ENCODE measurements around the gene BABAM2.
"Not testable (repeated sequence)": the region's sequence is repeated elsewhere in the genome, so short reads cannot be mapped to it uniquely, and the experiment has no call there.

The BABAM2 gene

DNA sequence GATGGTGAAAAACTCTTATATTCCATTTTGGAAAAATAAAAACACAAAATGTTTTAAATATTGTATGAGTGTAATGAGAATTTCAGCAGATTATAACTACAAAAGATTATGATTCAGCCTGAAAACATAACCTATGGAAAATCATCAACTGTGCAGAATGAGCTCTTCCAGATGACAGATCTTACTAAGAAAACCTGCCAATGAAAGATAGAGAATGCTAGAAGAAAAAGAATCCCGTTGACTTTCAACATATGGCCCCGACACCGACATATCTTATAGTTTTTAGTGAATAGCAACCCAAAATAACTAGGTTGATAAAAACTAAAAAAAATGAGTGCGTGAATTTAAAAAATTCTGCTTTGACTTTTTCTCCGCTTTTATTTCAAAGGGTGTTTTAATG lies 178.0 kb downstream of the BABAM2 start:
- DNase-seq (ENCODE audit: low read depth in 2 of 2), result no peak

DNA sequence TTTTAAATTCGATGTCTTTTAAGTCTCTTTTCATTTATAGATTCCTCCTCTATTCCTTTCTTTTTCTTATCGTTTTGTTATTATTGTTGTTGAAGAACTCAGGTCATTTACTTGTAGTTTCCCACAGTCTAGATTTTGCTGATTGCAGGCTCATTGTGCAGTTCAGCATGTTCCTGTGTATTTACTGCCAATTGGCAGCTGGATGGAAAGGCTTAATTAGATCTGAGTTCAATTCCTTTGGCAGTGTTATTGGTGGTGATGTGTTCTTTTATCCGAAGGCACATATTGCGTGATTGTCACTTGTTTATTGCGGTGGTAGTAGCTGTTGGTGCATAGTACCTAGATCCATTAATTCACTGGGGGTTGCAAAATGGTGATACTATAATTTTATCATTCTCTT lies 180.7 kb downstream of the BABAM2 start:
- no peak for DNase-seq (ENCODE audit: low read depth in 2 of 2)

DNA sequence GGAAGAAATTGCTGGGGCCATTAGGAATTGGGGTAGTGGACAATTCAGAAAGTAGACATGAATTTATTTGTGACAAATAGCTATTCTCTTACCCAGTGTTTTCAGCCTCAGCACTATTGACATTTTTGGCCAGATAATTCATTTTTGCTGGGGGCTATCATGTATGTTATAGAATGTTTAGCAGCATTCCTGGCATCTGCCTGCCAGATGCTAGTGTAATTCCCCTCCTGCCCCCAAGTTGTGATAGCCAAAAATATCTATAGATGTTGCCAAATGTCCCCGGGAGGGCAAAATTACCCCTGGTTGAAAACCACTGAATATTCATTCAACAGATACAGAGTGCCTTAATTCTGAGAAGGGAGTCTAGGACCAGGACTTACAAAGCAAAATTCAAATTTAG lies 183.6 kb downstream of the BABAM2 start:
- DNase-seq (ENCODE audit: low read depth in 2 of 2), result no peak

DNA sequence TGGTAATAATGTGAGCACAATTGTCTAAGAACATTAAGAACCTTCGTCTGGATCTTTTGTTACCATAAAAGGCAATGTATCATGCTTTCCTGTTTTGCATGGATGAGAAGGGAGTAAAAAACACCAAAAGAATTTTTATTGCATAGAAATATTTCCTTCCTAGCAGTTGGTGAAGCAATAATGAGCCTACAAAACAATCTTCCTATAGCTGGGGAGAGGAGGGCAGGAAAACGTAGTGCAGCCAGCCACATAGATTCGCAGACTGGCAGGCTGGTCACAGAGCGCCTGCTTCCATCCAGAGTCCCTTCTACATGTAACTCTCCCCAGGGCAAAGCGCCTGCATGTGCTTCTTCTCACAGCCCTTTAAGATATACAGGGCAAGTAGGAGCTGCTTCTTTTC lies 190.4 kb downstream of the BABAM2 start:
- no peak for DNase-seq (ENCODE audit: low read depth in 2 of 2)

DNA sequence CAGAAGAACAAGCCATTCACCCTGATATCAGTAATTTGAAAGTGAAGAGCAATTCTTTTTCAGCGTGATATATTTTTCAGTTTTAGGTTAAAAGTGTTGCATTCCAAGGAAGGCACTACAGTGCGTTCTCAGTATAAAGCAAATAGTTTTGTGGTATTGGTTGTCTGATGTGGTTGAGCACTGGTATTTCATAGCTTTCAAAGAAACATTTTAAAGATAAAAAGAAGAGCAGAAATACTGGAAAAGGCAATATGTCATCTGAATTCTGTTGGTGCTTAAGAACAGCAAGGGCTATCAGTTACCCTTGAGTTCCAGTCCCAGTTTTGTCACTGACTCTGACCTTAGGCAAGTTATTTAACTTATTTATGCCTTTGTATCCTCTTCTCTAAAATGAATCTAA lies 191.6 kb downstream of the BABAM2 start:
- DNase-seq (ENCODE audit: low read depth in 2 of 2), result no peak

DNA sequence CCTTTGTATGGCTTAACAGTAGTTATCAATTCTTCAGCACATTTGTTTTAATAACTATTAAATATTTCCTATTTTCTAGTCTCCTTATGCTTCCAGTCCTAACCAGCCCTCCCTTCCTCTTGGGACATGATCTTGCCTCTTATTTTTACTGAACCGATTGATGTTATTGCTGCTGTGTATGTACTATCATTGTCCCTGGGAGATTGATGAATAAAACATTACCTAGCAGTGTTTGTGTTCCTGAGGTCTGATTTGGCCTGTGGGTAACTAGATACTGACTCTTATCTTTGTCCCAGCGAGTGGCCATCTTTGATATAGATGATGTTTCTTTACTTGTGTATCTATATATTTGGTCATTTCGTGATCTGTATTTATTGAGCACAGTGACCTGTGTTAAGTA lies 192.9 kb downstream of the BABAM2 start:
- DNase-seq (ENCODE audit: low read depth in 2 of 2), result no peak

DNA sequence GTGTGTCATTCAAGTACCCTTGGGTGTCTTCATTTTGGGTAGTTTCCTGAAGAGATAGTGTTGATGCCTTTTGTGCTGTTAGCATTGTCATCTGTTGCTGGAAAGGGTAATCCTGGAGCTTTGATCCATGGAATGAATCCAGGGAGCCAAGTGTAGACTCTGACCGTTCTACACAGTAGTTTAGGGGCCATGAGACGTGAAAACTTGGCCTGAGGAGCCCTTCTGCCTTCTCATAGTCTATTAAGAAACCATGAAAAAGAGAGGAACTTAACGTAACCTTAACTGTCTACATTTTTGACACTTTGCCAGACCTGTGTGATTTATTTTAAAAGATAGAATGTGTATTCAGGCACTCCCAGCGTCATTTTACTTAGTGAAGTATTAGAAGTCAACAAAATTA lies 194.0 kb downstream of the BABAM2 start:
- DNase-seq (ENCODE audit: low read depth in 2 of 2), result no peak

DNA sequence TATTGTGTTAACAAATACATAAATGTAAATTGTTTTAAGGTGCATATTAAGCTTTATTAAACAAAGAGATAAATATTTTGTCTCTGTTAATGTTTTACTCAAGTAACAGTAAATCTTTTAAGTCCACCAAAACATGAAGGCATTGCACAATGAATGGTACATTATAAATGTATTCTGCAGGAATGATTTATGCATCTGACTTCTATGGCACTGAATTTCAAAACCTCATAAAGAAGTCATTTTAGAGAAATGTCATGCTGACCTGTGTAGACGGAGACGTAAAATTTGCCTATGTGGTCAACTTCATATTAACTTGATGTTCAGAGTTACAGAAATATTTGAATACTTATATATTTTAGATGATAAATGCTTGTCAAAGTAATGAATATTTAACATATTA lies 194.7 kb downstream of the BABAM2 start:
- no peak for DNase-seq (ENCODE audit: low read depth in 2 of 2)

DNA sequence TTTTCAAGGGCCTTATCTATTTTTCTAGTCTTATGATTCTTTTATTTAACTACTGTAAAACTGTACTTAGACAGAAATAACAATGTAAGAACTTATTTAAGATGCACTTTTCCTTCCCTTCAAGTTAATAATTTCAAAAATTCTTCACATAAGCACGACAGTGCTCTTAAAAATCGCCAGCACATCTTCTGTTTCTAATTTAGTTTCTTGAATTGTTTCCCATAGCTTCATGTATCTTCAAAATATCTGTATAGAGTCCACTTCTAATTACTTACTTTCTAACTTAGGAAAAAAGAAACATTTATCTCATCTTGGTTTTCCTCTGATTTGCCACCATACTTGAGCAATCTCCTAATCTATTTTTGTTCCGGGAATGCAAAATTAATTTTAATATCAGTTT lies 196.1 kb downstream of the BABAM2 start:
- DNase-seq (ENCODE audit: low read depth in 2 of 2), result no peak

DNA sequence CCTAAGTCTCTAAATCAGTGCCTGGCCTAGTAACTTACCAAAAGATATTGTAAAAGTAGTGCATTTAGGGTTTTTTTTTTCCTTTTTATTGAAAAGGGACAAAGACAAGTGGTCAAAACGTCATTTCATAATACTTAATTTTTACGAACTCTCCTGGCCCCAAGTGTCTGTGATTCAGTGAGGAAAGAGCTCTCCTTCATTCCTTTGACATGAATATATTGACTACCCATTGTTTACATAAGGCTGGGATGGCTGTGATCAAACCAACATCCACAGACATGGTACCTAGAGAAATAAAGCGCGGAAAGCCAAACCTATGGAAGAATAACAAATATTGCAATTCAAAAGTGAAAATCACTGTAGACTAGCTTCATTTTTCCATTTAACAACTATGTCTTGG lies 198.4 kb downstream of the BABAM2 start:
- no peak for DNase-seq (ENCODE audit: low read depth in 2 of 2)

DNA sequence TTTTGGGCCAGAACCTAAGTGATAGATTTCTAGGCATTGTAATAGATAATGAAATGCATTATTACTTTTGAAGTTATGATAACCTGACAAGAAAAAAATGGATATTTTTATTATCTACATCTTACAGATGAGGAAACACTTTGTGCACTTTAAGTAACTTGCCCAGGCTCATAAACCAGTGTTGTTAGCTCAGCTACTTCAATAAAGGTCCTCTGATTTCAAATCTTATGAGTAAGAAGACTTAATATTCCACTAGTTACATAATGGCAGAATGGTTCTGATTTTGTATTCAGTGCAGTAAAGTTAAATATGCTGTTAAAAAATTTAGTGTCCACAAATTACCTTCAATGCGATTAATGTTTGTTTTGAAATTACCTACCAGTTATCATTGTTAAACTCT lies 199.0 kb downstream of the BABAM2 start:
- no peak for DNase-seq (ENCODE audit: low read depth in 2 of 2)

DNA sequence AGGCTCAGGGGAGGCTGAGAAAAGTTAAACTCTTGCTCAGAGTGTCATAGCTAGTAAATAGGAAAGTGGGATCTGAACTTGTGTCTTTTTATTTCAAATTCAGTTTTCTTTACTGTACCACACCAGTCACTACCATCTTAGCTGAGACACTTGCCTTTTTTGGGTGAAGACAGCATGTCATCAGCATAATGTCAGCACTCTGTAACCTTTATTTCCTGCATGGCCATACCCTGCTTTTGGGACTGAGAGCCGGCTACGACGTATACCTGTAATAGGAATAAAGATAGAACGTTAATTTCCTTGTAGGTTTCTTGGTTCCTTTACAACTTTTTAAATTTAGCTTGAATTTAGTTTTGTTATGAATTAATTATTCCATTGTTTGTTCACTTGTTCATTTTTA lies 202.8 kb downstream of the BABAM2 start:
- DNase-seq (ENCODE audit: low read depth in 2 of 2), result no peak

DNA sequence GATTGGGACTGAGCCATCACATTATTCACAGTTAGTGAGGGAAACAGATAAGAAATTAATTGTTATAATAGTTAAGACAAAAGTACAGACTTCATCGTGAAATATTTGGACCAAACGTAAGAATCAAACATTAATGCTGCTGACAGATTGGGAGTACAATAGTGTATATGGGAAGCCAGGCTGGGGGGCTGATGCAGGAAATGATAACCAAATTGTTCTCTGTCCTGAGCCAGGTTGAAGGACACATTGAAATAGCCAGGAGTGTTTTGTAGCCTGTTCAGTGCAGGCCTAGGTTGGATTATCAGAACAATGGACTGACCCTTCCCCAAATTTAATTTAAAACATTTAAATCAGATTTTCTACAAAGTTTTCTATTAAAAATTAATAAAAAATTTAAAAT lies 203.2 kb downstream of the BABAM2 start:
- no peak for DNase-seq (ENCODE audit: low read depth in 2 of 2)

DNA sequence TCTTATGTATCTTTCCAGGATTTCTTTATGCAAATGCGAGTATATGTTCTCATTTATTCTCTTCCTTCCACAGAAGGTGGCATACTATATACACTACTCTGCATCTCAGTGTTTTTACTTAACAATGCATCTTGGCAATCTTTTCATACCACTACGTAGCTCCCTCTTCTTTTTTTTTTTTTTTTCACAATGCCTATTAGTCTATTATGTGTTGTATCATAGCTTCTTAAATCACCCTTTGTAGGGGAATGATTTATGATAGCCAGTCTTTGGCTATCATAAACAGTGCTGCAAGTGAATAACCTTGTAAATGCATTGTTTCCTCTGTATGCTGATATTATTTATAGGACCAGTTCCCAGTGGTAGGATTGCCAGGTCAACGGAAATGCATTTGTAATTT lies 204.2 kb downstream of the BABAM2 start:
- DNase-seq (ENCODE audit: low read depth in 2 of 2), result no peak

DNA sequence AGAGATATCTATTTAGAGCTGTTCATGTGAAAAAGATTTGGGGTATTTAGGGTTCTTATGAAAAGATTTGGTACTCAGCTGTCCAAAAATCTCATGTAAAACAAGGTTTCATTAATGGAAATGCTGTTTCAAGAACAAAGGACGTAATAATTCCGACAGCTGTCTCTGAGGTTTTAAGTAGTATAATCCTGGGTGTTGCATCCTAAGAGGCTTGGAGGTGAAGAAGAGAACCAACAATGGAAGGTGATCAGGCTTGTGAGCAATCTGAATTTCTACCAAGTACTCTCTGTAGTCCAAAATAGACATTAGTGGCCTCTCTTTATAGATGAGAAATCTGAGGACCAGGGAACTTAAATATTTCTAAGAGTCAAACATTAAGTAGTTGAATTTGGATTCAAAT lies 205.1 kb downstream of the BABAM2 start:
- no peak for DNase-seq (ENCODE audit: low read depth in 2 of 2)

DNA sequence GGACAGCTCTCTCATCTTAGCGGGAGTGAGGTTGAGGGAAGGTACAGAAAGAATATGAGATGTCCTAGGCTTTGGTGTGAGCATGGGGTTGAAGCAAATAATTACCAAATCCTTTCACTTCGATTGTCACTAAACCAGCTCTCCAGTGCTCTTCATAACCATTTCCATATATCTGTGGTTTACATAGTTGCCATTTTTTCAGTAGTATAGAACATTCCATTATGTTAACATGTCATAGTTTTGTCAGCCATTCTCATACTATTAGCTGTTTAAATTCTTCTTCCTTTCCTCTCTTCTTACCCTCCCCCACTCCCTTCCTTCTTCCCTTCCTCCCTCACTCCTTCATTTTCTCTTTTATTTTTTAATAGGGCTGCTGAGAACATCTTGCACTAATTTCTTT lies 205.9 kb downstream of the BABAM2 start:
- no peak for DNase-seq (ENCODE audit: low read depth in 2 of 2)

DNA sequence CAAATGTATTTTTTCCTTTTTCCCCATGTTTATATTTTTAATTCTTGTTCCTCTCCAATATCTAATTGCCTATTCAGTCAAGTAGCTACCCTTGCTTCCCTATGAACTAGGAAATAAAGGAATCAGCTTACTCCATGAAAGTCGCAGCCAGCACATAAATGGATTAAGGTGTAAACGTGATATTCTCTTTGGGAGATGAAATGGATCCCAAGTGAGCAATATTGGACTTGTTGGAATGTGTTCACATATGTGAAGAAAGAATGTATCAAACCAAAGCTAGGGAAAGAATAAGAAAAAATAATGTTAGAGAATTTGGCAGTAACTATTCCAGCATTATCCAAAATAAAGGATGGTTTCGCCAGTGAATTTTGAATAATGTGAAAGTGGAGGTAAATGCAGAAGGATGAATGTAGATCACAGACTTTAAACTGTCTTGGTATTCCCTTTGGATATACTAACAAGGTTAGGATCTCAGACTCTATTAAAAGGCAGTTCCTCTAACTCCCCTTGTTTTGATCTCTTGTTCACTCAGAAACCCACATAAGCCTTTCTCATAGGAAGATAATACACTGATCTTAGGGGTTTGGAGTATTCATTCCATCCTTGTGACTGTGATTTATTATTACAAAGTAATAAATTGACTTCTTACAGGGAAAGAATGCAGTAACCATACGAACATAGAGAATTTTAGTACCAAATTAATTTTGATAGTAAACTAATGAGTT lies 208.1 kb downstream of the BABAM2 start:
- no peak for DNase-seq (ENCODE audit: low read depth in 2 of 2)

DNA sequence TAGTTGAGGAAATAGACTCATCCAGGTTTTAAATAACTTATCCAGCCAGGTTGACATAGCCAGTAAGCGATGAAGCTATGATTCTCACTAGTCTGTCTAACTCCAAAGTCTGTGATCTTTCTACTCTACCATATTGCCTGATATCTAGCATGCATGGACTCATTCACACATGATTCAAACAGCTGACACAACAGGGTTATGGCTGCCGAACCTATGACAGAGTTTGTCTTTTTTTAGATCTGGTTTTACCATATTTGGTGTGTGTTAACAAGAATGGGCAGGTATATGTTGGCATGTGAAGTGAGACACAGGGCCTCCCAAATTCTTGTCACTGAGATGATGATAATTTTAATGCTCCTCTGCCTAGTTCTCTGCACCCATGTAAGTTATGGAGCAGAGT lies 210.6 kb downstream of the BABAM2 start:
- DNase-seq (ENCODE audit: low read depth in 2 of 2), result no peak

DNA sequence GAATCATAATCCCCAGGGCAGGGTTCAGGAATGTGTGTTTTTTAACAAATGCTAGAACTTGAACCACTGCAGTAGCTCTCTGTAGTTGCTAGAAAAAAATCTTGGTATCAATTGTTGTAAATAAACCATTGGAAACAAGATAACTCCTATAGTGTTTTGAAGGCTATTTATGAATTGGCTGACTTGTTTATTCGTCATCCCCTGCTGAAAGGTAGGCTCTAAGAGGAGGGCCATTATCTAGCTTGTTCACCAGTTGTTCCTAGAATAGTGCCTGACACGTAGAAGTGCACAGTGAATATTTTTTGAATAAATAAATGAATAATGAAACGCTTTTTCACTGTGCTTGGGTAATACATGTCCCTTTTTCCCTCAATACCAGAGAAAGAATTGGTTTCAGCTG lies 211.4 kb downstream of the BABAM2 start:
- DNase-seq (ENCODE audit: low read depth in 2 of 2), result no peak

DNA sequence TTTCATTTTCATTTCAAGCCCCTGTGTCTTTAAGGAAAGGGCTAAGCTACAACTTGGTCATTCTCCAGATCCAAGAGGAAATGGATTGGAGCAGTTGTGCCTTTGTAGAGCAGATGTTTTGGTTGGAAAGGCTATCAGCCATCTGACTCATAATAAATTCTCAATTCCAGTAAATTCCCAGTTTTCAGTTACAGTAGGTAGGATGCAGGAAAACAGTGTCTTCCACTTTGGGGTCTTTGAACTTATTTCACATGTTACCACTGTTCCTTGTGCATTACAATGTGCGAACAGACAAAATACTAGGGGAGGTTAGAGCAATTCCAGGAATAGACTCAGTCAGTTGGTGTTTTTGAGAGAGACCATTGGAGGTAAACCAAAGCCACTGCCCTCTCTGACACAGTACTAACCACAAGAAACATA lies 211.9 kb downstream of the BABAM2 start:
- no peak for DNase-seq (ENCODE audit: low read depth in 2 of 2)

DNA sequence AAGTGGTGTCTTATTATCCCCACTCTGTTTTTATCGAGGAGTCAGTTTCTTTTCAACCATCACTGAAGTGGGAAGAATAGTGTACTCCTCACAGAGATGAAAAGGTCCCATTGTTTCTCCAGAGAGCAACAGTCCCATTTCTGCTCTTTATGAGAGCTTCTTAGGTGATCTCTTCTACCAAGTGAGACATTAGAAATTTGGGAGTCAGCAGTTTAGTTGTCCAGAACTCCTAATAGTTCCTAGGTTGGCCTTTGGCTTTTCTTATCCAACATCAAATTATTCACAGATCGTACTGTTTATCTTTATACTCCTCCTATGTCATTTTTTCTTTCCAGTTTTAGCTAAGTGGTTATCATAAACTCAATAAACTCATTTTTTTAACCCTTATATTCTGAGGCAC lies 213.1 kb downstream of the BABAM2 start:
- no peak for DNase-seq (ENCODE audit: low read depth in 2 of 2)

DNA sequence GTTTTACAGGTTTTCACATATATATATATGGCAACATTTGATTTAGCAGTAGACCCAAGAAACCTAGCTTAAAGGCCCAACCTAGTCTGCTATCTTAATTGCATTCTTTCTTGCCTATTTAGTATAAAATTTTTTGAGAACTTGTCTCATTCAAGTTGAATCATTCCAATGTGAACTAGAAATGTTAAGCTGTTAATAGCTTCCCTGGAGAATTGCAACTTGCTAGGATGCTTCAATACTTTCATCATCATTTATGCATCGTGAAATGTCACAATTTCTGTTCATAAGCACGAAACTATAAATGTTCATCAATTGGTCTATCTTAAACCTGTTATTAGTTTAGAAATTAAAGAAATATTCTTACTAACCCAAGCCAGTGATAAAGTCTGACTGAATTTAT lies 217.6 kb downstream of the BABAM2 start:
- no peak for DNase-seq (ENCODE audit: low read depth in 2 of 2)

DNA sequence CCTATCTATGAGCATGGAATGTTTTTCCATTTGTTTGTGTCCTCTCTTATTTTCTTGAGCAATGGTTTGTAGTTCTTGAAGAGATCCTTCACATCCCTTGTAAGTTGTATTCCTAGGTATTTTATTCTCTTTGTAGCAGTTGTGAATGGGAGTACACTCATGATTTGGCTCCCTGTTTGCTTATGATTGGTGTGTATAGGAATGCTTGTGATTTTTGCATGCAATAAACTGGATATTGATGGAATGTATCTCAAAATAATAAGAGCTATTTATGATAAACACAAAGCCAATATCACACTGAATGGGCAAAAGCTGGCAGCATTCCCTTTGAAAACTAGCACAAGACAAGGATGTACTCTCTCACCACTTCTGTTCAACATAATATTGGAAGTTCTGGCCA lies 223.2 kb downstream of the BABAM2 start:
- not testable (repeated sequence) for DNase-seq (ENCODE audit: low read depth in 2 of 2)

DNA sequence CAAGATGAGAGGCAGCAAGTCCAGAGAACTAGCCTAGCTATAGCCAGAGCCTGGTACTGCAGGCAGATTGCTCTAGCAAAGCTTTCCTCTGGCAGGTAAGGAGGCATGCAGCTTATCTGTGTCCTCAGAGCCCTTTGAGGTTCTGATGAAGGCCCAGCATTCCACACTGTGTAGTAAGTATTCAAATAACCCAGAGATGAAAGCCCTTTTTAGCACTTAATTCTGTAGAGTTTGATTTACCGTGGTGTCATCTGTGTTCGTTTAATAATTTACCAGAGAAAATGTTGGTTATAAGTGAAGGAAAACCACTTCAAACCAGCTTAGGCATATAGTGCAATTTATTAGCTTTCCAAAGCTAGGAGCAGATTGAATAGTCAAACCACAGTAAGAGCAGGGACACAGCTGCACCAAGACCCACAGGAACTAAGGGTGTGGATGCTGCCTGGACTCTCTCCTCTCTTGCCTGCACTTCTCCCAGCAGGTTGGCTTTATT lies 226.6 kb downstream of the BABAM2 start:
- DNase-seq (ENCODE audit: low read depth in 2 of 2), result no peak
